Stimulated activated CD4-positive, alpha-beta T cell treated with anti-CD3 and anti-CD28 coated beads, Interleukin-12 subunit alpha, Interleukin-12 subunit beta, amount 100 ng/mL, for 4 hours (primary cell): ENCODE measurements around the gene MAP2K5.

ENCODE experiments used
- DNase-seq: peaks from one replicate; pipeline ENCODE4 v3.0.0-alpha.2; 2020

Gene MAP2K5

DNA sequence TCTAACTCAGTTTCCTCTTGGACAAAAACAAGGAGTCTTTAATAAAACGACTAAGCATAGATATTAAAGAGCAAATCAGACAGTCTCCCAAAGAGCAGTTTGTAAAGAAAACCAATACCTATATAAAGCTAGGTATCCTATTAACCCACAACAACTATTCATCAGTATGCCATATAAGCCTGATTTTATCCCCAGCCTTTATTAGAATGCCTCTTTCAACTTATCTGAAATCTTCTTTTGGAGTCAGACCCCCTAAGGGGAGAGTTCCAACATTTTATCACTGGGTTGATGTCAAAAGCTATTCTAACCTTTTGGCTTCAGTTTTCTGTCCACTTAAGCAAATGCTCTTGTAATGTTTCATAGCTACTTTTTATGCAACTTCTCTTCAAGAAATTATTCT, 17.8 kb downstream of the MAP2K5 start:
- DNase-seq = no peak

DNA sequence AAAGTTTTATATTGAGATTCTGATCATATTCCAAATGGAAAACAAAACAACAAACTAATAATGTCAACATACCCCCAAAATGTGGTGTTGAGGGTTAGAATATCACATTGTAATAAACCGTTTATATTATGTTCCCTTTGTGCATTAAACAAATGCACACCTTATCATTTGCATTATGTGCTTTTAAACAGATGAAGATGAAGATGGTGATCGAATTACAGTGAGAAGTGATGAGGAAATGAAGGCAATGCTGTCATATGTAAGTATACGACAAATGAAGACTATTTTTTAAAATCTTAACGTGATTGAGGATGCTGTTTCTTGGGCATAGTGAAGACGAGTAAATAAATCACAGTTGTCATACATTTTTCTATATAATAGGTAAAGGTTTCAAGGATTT, 20.6 kb downstream of the MAP2K5 start:
- DNase-seq = no peak

DNA sequence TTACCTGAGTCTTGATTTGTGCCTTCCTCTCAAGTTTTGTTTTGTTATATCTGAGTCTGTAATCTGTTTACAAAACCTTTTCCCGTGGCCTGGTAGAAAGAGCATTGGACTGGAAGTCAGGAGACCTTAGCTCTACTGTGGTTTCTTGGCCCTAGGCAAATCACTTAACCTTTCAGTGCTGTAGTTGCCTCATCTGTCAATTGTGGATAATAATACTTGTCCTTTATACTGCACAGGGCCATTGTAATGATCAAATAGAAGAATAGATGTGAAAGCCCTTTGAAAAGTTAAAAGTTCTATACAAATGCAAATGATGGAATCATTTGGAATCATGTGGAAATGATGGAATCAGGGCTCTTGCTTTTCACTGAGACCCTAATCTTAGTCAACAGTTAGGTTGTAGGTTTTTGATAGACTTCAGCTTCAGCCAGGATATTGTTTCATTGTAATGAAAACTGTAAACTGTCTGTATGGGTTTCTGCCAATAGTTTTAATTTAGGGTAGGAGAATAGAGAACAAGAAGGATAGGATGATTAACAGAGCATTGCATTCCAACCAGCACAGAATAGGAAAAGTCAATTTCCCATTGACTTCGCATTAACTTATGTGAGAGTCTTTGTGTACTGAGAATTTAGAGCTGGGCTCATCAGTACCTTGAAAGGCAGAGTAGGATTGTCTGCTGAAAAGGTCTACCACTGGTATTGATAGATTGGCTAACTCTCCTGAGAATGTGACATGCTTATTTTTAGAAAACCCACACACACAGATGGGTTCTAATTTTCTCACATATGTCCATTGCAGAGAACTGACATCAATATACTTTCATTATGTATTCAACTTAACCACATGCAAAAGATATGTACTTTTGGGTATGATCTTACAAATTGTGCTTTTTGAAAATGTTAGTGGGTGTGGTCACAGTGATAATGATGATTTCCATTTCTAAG, 21.8 kb downstream of the MAP2K5 start:
- no peak for DNase-seq

DNA sequence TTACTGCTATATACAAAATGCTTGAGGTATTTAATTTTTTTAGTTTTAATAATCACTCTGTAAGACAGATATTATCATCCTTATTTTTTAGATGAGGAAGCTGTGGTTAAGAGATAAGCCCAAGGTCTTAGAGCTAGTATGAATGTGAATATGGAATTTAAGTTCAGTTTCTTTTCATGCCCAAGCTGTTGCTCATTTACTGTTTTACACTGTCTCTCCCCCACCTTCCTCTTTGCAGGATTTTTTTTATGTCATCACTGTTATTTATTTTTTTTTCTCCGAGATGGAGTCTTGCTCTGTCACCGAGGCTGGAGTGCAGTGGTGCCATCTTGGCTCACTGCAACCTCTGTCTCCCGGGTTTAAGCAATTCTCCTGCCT, 22.5 kb downstream of the MAP2K5 start:
- no peak for DNase-seq

DNA sequence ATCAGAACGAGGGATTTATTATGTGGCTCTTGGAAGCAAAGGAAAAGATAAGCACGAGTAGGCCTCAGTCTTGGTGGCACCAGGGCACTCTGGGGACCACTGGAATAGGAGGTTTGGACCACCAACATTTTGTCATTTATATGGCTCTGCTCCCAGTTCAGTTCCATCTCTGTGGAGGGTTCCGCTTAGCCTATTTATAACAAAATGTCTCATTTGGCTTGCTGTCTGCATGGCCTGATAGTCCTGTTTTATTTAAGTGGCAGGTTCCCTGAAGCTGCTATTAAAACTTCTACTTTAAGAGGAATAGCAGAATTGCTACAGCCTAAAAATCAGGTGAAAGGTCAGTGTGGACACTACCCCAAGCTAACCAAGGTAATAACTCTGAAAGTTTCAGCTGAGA, 27.2 kb downstream of the MAP2K5 start:
- DNase-seq = no peak

DNA sequence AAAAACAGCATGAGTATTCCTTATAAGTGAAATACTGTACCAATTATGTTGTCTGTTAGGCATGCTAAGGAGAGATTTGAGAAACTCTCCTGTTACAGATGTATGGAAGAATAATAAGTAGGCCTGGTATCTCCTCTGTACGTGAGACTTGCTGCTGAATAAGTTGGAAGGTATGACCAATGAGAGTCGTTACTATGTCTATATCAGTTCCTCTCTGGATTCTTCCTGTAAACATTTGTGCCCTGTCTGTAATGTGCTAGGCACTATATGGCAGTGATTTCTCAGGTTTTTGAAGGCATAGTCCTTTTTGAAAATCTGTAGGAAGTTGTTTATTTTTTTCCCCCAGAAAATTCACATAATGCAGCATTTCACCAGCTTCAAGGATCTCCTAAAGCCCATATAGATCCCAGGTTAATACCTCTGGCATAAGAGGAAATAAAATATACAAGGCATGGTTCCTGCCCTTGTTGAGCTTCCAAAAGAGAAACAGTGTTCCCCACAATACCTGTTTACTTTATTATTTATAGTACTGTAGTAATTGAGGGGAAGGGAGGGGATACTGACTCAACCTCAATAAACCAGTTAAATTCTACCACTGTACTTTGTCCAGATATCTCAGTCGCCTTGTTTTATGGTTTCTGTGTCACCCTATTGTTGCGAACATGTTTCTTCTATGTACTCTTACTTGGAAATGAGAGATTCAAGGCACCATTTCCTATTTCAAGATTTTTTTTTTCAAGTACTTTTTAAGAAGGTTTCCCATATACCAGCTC, 28.6 kb downstream of the MAP2K5 start:
- no peak for DNase-seq

DNA sequence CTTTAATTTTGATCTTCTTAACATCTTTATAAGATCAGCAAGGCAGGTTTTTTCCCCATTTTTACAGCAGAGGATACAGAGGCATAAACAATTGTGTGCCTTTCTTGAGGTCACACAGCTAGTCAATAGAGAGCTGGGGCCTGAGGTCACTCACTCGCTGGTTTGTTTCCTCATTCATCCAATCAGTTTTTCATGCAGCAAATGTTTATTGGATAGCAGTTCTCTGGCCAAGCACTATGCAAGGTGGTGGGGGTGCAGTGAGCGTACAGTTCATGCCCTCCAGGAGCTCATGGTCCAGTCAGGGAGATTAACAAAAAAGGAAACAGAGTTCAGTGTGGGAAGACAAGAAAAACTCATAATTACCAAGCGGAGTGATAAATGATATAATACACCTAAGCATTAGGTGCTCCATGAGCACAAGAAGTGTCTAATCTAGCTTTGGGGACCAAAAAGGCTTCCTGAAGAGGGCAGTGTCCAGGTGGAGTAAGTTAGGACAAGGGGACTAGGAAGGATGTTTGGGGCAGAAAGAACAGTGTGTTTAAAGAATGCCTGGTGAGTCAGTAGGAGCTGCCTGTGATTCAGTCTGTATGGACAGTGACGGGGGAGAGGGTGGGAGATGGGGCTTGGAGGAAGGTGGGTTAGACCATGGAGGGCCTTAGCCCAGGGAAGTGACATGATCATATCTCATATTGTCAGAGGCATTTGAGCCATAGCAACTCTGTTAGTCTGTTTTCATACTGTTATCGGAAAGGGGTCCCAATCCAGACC, 29.3 kb downstream of the MAP2K5 start:
- no peak for DNase-seq

DNA sequence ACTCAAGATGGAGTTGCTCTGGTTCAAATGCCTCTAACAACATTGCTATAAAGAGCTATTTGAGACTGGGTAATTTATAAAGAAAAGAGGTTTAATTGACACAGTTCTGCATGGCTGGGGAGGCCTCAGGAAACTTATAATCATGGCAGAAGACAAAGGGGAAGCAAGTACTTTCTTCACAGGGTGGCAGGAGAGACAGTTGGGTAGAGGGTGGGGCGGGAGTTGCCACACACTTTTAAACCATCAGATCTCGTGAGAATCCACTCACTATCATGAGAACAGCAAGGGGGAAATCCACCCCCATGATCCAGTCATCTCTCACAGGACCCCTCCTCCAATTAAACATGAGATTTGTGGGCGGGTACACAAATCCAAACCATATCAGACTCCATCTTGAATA, 30.7 kb downstream of the MAP2K5 start:
- DNase-seq = no peak

DNA sequence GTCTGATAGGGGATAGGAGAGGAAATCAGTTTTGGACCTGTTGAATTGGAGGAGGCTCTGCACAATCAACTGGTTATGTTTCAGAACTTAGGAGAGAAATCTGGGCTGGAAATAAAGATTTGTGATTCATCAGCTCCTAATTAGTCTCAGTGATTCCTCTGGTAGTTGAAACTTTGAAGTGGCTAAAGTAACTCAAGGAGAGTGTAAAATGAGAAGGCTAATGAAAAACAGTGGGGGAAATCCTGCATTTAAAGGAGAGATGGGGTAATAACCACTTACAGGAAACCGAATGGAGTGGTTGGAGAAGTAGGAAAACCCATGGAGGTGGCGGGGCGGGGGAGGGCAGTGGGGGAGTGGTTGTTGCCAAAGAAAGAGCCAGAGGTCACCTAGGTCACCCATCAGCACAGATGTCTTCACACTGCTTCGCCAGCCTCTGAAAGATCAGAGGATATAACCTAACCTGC, 32.6 kb downstream of the MAP2K5 start:
- DNase-seq = no peak

DNA sequence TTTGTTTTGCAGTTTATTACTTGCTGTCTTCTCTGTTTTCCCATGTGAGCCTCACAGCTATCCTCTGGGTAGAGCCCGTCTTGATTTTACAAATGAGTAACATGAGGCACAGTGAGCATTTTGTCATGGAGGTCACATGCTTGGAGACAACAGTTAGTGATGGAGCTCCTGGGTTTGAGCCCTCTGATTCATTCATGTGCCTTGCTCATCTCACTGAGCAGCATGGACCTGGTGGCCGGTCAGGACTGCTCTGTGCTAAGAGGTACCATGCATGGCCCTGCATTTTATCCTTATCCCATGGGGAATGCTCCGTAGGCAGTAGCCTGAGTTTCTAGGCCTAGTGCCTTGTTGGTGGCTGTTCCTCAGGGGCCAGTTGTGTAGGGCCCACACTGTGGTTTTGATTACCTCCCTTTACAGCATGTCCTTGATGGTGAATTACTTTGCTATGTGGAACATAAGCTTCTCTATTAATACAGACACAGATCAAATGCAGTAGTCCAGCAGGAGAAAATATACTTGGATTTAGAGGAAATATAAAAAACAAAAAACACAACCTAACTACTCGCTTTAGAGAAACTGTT, 35.6 kb downstream of the MAP2K5 start:
- no peak for DNase-seq

DNA sequence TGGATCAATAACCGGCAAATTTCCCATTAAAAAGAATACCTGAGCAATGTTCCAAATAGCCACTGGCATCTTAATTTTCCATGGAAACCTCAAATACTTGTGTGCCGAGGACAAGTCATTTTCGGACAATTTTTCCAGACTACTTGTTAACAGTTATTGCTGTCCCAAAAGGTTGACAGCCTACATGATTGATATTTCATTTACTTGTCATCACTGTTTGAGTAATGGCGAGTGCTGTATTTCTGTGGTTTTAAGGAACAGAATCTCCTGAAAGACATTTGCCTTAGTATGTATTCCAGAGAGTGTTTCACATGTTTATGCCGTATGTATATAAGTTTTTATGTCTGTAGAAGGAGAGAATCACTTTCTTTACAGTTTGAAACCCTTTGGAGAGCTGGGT, 36.7 kb downstream of the MAP2K5 start:
- no peak for DNase-seq

DNA sequence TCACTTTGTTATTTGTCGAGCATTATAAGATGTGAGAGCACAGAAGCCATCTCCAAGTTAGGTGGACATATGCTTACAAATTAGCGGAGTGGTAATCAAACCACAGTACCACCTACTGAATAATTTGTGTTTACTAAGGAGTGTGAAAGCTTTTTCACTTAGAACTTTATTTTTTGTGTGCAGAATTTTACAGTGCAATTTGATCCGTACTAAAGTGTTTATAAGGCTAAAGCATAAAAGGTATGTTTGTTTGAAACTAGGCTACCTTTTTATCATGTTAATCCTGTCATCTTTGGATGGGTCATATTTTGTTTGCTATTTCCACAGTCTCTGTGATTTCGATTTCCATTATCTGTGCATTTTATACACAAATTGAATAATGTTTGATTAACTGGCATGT, 37.5 kb downstream of the MAP2K5 start:
- DNase-seq = no peak

DNA sequence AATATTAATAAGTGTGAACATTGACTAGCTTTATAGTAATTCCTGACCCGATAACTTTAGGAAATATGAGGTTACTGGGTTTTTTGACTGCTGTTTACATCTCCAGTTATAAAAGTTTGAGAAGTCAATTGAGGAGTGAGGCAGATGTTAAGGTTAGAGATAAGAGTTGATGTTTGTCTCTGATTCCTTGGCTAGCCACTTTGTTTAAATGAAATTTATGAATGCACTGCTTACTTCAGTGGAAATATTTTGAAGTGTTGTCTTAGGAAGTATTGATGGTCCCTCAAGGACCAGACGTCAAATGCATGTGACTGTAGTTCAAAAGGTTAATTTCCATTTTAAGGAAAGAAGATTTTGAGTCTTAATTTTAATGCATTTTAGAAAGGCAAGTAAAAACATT, 41.7 kb downstream of the MAP2K5 start:
- DNase-seq = no peak

DNA sequence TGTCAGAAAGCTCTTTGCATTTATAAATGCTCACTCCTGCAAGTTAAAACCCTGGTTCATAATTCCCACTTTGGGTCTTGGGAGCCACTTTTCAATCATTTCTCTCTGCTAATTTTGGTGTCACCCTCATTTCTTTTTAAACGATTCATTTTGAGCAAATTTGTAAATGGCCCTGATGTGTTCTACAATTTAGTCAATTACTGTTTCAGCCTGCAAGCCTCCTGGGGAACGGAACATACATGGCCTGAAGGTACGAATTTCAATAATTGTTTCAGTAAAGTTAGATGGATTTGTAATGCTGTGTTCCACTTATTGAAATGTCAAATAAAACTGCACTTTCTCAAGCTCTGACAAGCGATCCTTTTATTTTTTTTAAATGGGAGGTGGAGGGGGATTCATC, 43.2 kb downstream of the MAP2K5 start:
- no peak for DNase-seq

DNA sequence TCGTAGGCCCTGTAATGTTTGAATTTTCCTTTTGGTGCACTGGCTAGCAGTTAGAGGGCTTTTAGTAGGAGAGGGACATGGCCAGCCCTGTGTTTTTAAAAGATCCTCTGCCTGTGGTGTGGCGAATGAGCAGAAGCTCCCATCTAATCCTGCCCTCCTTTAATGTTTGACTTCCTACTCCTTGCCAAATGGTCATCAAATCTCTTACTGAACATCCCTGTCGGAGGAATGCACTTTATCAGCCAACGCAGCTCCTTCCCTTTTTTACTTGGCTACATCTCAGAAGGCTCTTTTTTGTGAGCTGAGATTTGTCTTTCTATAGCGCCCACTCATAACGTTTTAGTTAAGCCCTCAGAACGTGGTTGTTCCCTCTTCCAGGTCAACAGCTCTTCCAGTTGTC, 44.8 kb downstream of the MAP2K5 start:
- no peak for DNase-seq

DNA sequence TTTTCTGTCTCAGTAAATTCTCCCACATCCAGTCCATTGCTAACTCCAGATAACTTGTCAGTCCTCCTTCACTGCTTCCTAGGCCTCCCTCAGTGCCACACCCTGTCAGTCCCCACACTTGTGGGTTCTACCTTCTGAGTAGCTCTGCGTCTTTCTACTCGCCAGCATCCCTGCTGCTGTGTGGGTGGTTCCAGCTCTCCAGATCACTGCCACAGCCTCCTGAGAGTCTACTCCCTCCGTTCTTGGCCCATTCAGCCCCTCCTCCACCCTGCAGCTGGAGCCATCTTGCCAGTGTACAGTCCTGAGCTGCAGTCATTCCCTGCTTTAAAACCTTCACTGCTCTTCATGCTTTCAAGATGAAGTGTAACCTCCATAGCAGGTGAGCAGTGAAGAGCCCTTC, 45.3 kb downstream of the MAP2K5 start:
- no peak for DNase-seq

DNA sequence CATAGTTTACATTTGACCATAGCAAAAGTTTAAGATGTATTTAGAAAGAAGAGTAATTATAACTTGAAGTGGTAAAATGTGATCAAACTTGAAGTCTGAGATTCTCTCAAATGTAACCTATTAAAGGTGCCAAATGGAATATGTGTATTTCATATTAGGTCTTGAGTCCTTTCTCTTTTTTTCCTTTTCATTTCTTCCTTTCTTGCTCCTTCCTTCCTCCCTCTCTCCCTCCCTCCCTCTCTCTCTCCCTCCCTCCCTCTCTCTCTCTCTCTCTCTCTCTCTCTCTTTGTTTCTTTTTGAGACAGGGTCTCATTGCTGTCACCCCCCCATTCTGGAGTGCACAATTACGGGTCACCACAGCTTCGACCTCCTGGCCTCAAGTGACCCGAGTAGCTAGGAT, 47.7 kb downstream of the MAP2K5 start:
- no peak for DNase-seq

DNA sequence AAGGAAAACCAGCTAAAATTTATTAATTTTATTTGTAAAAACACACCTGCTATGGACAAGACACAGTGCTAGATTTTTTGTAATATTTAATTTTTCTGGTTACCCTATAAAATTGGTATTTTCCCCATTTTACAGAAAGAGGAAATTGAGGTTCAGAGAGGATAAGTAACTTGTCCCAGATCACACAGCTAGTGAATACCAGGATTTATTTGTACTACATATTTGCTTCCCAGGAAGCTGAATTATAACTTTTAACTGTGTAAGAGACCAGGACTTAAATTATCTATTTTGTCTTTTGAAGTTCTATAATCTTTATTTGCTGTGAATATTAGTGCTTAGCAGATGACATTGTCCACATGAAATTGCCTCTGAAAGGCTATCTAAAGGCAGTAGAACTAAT, 49.7 kb downstream of the MAP2K5 start:
- DNase-seq = no peak

DNA sequence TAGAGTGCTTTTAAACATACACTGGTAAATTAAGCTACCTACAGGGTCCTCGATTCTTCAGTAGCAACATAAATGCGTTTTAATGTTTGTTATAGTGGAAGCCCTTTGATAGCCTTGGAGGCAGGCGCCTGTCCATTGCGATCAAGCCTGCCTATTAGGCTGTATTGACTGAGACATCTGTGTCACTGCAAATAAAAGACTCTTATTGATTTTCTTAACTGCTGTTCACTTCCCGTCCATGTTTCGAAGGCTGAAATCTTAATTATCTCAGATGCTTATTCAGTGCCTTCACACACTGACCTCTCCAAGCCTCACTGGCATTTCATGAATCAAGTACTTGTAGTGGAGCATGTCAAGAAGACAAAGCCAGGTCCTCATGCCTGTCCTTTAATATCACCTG, 51.1 kb downstream of the MAP2K5 start:
- DNase-seq = no peak

DNA sequence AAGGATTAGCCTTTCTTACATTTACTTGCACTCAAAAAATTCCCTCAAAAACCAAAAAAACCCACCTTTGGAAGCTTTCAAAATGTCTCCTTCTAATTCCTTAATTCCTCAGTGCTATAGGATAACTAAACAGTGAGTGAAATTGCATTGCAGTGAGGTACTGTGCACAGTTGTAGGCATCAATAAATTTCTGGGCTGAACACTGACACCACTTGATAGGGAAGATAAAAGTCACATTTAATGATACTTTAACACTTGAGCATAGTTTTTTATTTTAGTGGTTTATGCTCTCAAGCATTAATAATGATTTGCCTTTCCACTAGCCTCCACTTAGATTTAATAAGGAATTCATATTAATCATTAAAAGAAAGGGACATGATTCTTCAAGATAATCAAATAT, 52.3 kb downstream of the MAP2K5 start:
- DNase-seq = no peak

DNA sequence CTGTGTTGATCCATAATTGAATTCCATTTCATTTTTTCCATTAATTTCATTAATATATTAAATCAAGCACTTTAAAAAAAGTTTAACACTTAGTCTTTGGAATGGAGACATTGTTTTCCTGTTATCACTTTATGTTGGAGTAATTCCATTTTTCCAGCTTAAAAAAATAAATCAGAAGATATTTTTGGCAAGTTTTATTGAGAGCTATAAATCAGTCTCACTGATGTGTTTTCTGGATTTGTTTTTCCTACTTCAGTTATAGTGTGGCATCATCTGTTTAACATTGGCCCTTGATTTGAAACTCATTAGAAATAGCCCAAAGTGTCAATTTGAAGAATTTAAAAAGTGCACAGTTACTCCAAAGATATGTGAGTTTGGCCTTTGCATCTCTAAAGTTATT, 53.1 kb downstream of the MAP2K5 start:
- DNase-seq = no peak

DNA sequence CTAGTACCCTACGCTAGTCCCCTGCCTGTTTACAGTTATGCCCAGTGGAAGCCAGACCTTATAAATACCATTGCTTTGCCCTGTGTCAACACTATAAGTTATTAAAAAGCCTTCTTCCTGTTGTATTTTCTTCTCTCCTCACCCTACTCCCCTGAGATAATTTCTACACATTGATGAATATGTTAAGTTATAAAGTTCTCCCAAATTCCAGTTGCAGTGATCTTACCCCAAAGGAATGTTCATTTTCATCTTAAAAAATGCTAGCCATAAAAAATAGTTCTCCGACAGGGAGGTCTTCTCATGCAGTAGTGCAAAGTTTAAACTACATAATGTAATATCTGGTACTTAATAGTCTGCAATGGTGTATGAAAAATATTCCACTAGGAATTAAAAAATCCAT, 58.6 kb downstream of the MAP2K5 start:
- no peak for DNase-seq

DNA sequence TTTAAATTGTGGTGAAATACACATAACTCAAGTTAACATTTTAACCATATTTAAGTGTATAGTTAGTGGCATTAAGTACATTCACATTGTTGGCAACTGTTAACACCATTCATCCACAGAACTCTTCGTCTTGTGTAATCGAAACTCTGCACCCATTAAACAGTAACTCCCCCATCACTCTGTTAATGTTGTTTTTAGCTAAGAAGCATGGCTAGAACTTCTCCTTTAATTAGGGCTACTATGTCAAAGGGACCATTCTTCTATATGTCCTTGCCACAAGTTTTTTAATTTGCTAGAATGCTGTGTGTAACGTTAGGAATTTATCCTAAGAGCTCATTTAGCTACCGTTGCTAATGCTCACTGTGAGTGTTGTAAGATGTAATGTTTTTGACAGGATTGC, 60.6 kb downstream of the MAP2K5 start:
- no peak for DNase-seq
